ENCODE data around the gene TSPAN10. TPM values are rescaled to one million over a fixed set of nuclear protein-coding genes. Genes with fewer than 3 reads are reported as not detected.
A peak's percentile ranks its signal among the peaks of the same experiment; 100 is the strongest.

The TSPAN10 gene
- total RNA-seq, 1 experiment from 2014 or later, result 1.2 TPM

- peak within 1 kb of the TSS; percentile 86 for H3K9ac ChIP-seq (ENCODE audit: extremely low read depth, insufficient read length, low read length)
- H3K79me2 ChIP-seq (ENCODE audit: insufficient read depth, low read length), result peaks cover 4% of the 10 kb centered on the region; the same call in 1 of the 2 replicates
- H3K56ac ChIP-seq (ENCODE audit: insufficient read length, low read depth, low read length), result no peak within 1 kb of the TSS
- H2BK5ac ChIP-seq (ENCODE audit: insufficient read length, low read length), result no peak within 1 kb of the TSS
- peak within 1 kb of the TSS; percentile 97 for H3K4me3 Mint-ChIP-seq
- peaks cover 10% of the 10 kb centered on the region for H3K79me1 ChIP-seq (ENCODE audit: insufficient read depth, low read depth, low read length, poor library complexity, severe bottlenecking)
- no peak within 1 kb of the TSS for H3K23ac ChIP-seq (ENCODE audit: insufficient read length, low read depth, low read length)
- no peak within 1 kb of the TSS for H3T11ph ChIP-seq (ENCODE audit: low read length)
- H2AK5ac ChIP-seq (ENCODE audit: insufficient read length, low read length), result no peak within 1 kb of the TSS
- H4K5ac ChIP-seq (ENCODE audit: insufficient read length, low read depth, low read length), result peak within 1 kb of the TSS; percentile 94
- DNase-seq, result peak; percentile 99
- H4K20me1 ChIP-seq (ENCODE audit: control insufficient read depth, insufficient read depth, insufficient read length), result no peaks in the 10 kb centered on the region
- H4K91ac ChIP-seq (ENCODE audit: insufficient read length, low read depth, low read length), result no peak within 1 kb of the TSS
- H2BK20ac ChIP-seq (ENCODE audit: low read depth, low read length, poor library complexity, severe bottlenecking), result no peak within 1 kb of the TSS
- no peak for TF ChIP-seq CTCF (conservative IDR thresholded peaks at IDR 0.05)
- H3K4ac ChIP-seq (ENCODE audit: low read depth, low read length), result no peak within 1 kb of the TSS
- no peaks in the 10 kb centered on the region for H3K9me3 Mint-ChIP-seq
- H3K27ac ChIP-seq (ENCODE audit: insufficient read length, low read depth, low read length), result no peak within 1 kb of the TSS
- H3K14ac ChIP-seq (ENCODE audit: insufficient read depth, low read length), result peak within 1 kb of the TSS; percentile 58
- no peaks in the 10 kb centered on the region for H3K27me3 Mint-ChIP-seq (ENCODE audit: low read depth)
- peaks cover 18 to 19% of the 10 kb centered on the region in 2 experiments for H3K4me1 Mint-ChIP-seq
- peak within 1 kb of the TSS; percentile 89 for H3K4me2 ChIP-seq (ENCODE audit: insufficient read depth, insufficient read length, low read length)
- no peaks in the 10 kb centered on the region for H3K27me3 ChIP-seq (ENCODE audit: insufficient read depth, low read length)
- no peak within 1 kb of the TSS; the same call in 1 of the 2 replicates for H2BK15ac ChIP-seq (ENCODE audit: low read depth, low read length)
- no peak within 1 kb of the TSS for H2BK12ac ChIP-seq (ENCODE audit: insufficient read length, low read depth, low read length)
- H2BK120ac ChIP-seq (ENCODE audit: low read depth, low read length, poor library complexity, severe bottlenecking), result no peak within 1 kb of the TSS
- H3K9me3 ChIP-seq (ENCODE audit: control insufficient read depth, low read depth, low read length), result no peaks in the 10 kb centered on the region
- H3K18ac ChIP-seq (ENCODE audit: insufficient read length, low read depth, low read length), result no peak within 1 kb of the TSS
- no peak within 1 kb of the TSS for H2AFZ ChIP-seq (ENCODE audit: low read length)
- H3K27ac Mint-ChIP-seq, result peak within 1 kb of the TSS; percentile 87 to 98 (median 92); a peak in 6 of 7 replicates
- WGBS (ENCODE audit: extremely low coverage, insufficient read length, low lambda C conversion rate), result no CpG with 5 or more reads among the region's 96 CpGs
- H4K8ac ChIP-seq (replicated peaks; ENCODE audit: insufficient read length, low read depth, low read length), result no peak within 1 kb of the TSS
- H3K4me1 ChIP-seq (ENCODE audit: insufficient read depth, low read length), result peaks cover 2% of the 10 kb centered on the region; the same call in 1 of the 2 replicates
- H3K23me2 ChIP-seq (ENCODE audit: insufficient read length, low read depth, low read length, poor library complexity, severe bottlenecking), result peaks cover 3% of the 10 kb centered on the region
- peaks cover 31 to 53% (median 53%) of the 10 kb centered on the region in 3 experiments; a peak in 6 of 7 replicates for H3K36me3 Mint-ChIP-seq (ENCODE audit: insufficient read depth in 1 of 3, low read depth in 3 of 3)
Observed at GRCh38 chr17:81666342-81667191, 29.6 kb downstream of the TSPAN10 start, which contains the start of the genes CCDC137 and OXLD1. TSS of gene CCDC137 (plus strand) at chr17:81666737. CDS start at chr17:81666767, 30 bp downstream. TSS of gene OXLD1 (minus strand) at chr17:81666605. CDS start at chr17:81666577, 28 bp downstream.

Data from H9 (cell line).